Forelimb muscle (tissue), 1 donor: ENCODE measurements around the gene GPR85. TPM values are rescaled to one million over a fixed set of nuclear protein-coding genes. Genes with fewer than 3 reads are reported as not detected.
"Not testable (repeated sequence)": the region's sequence is repeated elsewhere in the genome, so short reads cannot be mapped to it uniquely, and the experiment has no call there.

Experiments used
- DNase-seq: peaks from one replicate; pipeline ENCODE4 v3.0.0-alpha.2; 2013; ENCODE audit warnings: low read depth
- polyA plus RNA-seq: library from polyadenylated mRNA; unstranded; fragments of 120-200 nt; gene quantifications from one replicate; pipeline ENCODE4 v1.2.1, GENCODE V29; 2013; ENCODE audit not compliant: insufficient read length

GPR85 gene
- polyA plus RNA-seq, result 1.8 TPM

GRCh38 chr7:113086431-113086888, at the start of gene GPR85:
Gene GPR85 (minus strand): TSS chr7:113086827. CDS start chr7:113084721, 2,106 bp downstream.
- DNase-seq, result no peak

GRCh38 chr7:113134025-113134424, 47.4 kb upstream of the GPR85 start:
- no peak for DNase-seq

DNA sequence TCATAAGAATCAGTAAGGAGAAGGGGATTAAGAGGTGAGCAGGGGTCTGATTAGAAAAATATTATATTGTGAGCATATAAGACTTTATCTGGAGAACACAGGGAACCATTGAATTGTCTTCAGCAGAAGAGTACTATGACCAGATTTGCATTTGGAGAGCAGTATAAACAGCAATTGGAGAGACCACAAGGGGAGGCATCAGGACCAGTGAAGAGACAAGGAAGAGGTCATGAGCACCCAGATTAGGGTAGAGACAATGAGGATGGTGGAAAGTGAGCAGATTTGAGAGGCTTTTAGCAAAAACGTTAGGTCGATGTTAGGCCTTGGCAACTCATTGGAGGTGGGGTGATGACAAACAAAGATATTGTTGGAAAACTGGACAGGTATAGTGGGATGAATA, 44.7 kb upstream of the GPR85 start:
- DNase-seq, result no peak

- no peak for DNase-seq
These were observed 41.4 kb upstream of the GPR85 start for GRCh38 chr7:113128031-113128430.

GRCh38 chr7:113125728-113126127, 39.1 kb upstream of the GPR85 start:
- no peak for DNase-seq

GRCh38 chr7:113122744-113123143, 36.1 kb upstream of the GPR85 start:
- DNase-seq, result no peak

- no peak for DNase-seq
These were observed 34.0 kb upstream of the GPR85 start for GRCh38 chr7:113120647-113121046.

- DNase-seq, result no peak
These were observed 32.8 kb upstream of the GPR85 start for GRCh38 chr7:113119429-113119828.

DNA sequence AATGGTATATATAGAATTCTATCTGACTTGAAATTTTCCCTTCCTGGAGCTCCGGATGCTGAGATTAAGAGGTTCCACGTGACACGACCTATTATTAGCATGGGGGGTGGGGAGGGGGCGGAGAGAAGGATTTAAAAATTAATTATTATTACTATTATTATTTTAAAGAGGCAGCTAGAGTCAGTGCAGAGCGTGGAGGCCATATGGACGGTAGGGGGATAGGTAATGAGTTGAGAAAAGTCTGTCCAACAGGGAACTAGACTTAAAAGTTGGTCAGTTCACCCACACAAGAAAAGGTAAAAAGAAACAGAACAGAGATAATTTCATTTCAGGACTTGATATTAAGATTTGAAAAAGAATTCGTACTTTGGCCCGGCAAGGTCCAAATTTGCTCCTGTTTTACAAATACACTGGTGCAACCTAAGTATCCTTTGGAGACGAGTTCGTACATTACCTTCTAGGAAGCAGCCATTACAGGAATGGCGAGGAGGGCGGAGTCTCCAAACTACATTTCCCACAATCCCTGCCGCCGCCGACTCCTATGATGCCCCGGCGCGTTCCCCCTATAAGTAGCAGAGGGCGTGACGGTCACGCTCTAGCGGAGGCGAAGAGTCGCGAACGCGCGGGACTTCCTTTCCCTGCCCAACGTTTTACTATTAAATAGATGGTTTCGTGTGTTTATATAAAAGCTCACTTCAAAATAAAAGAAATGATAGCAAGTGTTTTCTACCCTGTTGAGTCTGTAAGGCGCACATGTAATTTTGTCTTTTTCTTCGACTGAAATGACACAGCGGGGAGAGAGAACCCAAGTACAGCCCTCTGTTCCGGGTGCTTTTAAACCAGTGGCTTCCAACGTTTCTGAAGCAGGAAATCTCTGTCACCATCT, 31.7 kb upstream of the GPR85 start, which contains the start of gene SMIM30:
SMIM30 (minus strand) TSS at position 481 of the 886 bp plus-strand sequence. CDS start 976 bp downstream, outside the sequence.
- peak; percentile 86 for DNase-seq

DNA sequence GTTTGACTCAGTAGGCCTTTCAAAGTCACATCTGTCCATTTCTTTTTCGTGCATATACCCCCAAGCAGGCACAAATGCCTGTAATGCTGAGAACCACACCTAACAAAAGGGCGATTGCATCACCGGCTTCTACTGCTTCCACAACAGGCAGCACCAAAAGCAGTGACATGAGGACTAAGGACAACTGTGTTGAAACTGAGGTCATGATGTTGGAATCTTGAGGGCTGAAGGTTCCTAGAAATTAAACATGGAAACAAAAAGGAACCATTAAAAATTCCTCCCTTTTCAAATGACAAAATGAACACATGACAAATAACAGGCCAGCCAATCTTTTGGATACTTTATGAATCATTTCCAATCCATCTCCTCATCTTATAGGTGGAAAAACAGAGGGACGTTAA, 30.7 kb upstream of the GPR85 start:
- DNase-seq, result not testable (repeated sequence)

DNA sequence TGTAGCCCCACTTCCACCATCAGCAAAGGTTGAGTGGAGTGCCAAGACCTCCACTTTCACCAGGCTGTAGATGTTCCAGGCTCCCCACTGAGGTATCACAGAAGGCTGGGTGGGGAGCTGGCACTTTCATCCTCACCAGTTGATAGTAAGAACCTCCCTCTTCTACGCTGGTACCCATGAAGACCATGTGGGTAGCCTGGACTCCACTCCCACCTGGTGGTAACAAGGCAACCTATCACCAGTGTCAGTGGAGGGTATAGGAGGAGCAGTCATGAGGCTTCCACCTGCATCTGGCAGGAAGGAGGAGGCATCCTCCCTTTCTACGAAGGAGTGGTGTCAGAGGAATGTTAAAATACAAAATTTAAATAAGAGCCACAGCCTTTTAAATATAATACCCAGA, 27.3 kb upstream of the GPR85 start:
- no peak for DNase-seq

DNA sequence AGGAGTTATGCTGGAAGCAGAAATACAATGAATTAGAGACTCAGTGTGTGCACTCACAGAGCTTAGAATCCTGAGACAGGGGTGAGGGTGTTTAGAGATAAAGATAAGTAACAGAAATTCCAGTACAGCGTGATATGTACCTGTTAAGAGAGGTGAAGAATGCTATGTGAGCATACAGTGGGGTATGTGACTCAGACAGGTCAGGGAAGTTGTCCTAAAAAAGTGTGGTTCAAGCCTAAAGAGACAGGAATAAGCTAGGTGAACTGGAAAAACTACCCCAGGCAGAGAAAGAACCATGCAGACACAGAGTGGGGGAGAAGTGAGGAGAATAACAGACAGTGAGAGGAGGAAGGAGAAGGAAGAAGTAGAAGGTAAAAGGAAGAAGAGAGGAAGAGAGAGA, 23.1 kb upstream of the GPR85 start:
- DNase-seq, result no peak

- DNase-seq, result no peak
These were observed 13.5 kb upstream of the GPR85 start for GRCh38 chr7:113100121-113100603.

DNA sequence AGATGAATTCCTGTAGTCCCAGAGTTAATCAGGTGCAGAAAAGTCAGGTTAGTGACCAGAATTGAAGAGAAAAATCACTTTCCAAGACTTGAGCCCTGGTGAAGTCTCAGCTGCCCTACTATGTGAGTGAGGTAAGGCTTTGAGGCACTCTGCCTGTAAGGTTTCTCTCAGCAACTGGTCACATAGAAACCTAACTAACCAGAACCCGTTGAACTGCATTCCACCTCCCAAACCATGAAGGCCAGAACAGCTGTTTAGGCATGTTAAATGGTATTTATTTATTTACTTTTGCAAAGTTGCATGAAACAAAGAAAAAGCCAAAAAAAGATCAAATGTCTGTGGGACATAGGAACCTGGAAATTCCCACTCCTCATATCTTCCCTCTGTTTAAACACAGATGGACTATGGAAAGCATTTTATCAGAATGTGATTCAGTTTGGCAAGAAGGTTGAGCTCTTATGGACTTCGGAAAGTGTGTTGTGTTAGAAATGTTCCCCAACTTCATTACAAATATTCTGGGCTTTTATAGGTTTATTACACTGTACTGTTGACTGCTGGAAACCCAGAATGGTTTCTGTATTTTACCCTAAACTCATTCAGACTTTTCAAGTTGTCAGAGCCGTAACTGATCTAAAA, 12.8 kb upstream of the GPR85 start:
- no peak for DNase-seq

DNA sequence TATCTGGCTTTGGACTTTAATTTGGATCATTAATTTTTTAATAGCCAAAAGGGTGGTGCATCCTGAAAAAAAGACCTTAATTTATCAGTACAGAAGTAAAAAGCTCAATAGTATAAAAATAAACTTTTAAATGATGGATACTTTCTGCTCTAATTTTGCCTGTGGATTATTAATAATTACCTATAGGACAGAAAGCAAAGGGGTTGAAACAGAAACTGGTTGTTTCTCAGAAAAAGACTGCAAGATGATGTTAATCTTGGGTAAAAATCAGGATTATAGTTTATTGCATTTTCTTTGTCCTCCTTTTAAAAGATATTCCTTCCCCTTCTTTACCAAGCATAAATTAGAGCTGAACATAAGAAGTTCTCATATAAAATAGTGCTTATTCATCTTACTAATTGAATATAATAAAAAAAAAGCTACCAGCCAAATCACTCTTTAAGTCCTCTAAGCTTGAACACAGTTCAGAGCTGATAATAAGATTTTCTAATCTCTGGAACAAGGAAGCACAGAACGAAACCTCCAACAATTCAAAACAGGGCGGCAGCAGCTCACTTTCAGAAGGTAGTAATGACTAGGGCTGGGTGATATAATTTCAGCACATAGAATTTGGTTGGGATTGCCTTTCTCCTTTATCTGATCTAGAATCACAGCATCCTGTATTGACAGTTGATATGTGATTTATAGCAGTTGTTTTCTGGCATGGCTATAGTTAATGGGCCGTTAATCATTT, 8.1 kb upstream of the GPR85 start:
- DNase-seq, result no peak

- DNase-seq, result no peak
These were observed 6.9 kb upstream of the GPR85 start for GRCh38 chr7:113093561-113093960.

GRCh38 chr7:113092762-113093161, 6.1 kb upstream of the GPR85 start:
- no peak for DNase-seq

- DNase-seq, result peak; percentile 62
These were observed 708 bp upstream of the GPR85 start for GRCh38 chr7:113087071-113087998.

- DNase-seq, result no peak
These were observed 741 bp downstream of the GPR85 start for GRCh38 chr7:113085781-113086390.

GRCh38 chr7:113084496-113085172, 2.0 kb downstream of the GPR85 start:
- DNase-seq, result no peak
